ENCODE data around the gene MVD. TPM values are rescaled to one million over a fixed set of nuclear protein-coding genes. Genes with fewer than 3 reads are reported as not detected.

Gene MVD
- total and polyA plus RNA-seq, 2 donors (not counting 1 experiment from before 2014, with no cell fraction given) = 35.9 to 204 TPM

DNA sequence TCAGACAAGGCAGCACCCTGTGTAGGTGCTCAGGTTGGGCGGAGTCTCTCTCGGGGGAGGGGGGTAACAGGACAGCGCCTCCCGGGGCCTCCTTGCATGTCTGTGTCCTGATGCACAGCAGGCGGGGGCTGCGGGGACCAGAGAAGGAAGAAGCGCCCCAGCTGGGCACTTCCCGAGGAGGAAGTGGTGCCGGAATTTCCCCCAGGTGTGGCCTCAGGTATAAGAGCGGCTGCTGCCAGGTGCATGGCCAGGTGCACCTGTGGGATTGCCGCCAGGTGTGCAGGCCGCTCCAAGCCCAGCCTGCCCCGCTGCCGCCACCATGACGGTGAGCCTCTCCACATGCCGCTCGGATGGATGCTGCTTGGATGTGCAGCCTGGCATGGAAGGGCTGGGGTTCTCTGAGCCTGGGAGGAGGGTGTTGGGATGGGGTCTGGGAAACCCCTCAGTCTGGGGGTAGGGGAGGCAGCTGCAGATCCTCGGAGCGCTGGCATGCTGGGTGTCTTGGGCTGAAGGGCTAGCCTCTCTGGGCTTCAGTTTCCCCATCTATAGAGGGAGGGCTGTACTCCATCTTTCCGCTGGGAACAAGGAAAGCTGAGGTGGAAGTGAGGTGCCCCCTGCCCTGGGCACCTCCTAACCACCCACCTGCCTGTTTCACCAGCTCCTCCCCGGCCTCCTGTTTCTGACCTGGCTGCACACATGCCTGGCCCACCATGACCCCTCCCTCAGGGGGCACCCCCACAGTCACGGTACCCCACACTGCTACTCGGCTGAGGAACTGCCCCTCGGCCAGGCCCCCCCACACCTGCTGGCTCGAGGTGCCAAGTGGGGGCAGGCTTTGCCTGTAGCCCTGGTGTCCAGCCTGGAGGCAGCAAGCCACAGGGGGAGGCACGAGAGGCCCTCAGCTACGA lies 24.3 kb downstream of the MVD start, which contains the start of gene IL17C:
IL17C (plus strand) TSS at position 250 of the 908 bp plus-strand sequence; CDS start at position 320, 70 bp downstream.
- Histone ChIP-seq H3K4me1 (ENCODE audit: control insufficient read depth, extremely low read depth, insufficient read depth, low read length) (peaks cover 2% of the 10 kb centered on the region), H2AFZ (ENCODE audit: low read length) (no peak within 1 kb of the TSS), H3K36me3 (ENCODE audit: control insufficient read depth, insufficient read depth, low read length) (no peaks in the 10 kb centered on the region), H3K4me3 (replicated peaks in 1 of 4; ENCODE audit: control extremely low read depth in 1 of 4, insufficient read depth in 1 of 4, low read depth in 3 of 4, low read length in 4 of 4) (no peak within 1 kb of the TSS), H4K20me1 (ENCODE audit: control insufficient read depth, extremely low read depth, insufficient read depth, low read length) (no peaks in the 10 kb centered on the region), H3K27me3 (ENCODE audit: control insufficient read depth, insufficient read depth, low read length) (peaks cover 22% of the 10 kb centered on the region), H3K79me2 (ENCODE audit: control insufficient read depth, insufficient read depth, low read length) (no peaks in the 10 kb centered on the region), H3K9ac (ENCODE audit: insufficient read depth, low read length) (no peak within 1 kb of the TSS), H3K9me3 (ENCODE audit: control insufficient read depth, insufficient read depth, low read depth, low read length) (no peaks in the 10 kb centered on the region), H3K4me2 (ENCODE audit: extremely low read depth, insufficient read depth, low read length) (no peak within 1 kb of the TSS), H3K27ac (ENCODE audit: insufficient read depth, low read length) (no peak within 1 kb of the TSS)
- DNase-seq (ENCODE audit: low read depth in 2 of 2) = no peak
- no peak for TF ChIP-seq EZH2 (IDR thresholded peaks at IDR 0.05; ENCODE audit: low read length, missing control alignments)
- TF ChIP-seq, protein P1, sequence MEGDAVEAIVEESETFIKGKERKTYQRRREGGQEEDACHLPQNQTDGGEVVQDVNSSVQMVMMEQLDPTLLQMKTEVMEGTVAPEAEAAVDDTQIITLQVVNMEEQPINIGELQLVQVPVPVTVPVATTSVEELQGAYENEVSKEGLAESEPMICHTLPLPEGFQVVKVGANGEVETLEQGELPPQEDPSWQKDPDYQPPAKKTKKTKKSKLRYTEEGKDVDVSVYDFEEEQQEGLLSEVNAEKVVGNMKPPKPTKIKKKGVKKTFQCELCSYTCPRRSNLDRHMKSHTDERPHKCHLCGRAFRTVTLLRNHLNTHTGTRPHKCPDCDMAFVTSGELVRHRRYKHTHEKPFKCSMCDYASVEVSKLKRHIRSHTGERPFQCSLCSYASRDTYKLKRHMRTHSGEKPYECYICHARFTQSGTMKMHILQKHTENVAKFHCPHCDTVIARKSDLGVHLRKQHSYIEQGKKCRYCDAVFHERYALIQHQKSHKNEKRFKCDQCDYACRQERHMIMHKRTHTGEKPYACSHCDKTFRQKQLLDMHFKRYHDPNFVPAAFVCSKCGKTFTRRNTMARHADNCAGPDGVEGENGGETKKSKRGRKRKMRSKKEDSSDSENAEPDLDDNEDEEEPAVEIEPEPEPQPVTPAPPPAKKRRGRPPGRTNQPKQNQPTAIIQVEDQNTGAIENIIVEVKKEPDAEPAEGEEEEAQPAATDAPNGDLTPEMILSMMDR (conservative IDR thresholded peaks at IDR 0.05 in 1 of 2, IDR thresholded peaks at IDR 0.05 in 1 of 2; ENCODE audit: low read depth in 1 of 2, low read length in 2 of 2) = no peak

DNA sequence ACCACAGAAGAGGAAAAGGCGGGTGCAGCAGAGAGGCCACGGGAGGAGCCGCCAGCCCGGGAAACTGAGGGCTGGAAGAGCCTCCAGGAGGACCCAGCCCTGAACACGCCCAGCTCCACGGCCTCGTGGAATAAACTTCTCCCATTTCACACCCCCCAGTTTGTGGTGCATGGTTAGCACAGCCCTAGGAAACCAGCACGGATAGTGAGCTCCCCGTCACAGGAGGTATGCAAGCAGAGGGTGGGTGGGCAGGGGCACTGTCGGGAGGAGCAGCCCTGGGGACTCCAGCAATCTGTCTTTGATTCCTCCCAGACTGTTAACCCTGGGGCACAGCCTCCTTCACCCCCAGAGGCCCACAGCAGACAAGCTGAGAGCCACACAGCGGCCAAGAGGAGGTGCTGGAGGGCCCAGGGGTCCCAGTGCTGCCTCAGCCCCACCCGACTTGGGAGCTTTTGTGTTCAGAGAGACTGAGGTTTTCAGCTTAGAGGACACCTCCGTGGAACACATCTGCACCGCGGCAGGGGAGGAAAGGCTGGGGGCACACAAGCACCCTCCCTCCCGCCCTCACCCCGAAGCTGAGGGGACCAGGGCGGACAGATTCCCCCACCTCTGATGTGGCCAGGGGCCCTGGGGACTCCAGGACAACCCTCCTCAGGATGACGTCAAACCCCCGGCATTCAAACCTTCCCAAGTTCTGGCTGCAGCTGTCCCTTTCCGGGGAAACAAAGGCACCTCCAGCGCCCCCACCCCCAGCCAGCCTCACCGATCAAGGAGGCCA lies 26.2 kb downstream of the MVD start:
- H3K79me2 ChIP-seq (ENCODE audit: control insufficient read depth, insufficient read depth, low read length) = no peaks in the 10 kb centered on the region
- no peaks in the 10 kb centered on the region for H3K9me3 ChIP-seq (ENCODE audit: control insufficient read depth, insufficient read depth, low read depth, low read length)
- DNase-seq (ENCODE audit: low read depth in 2 of 2) = no peak
- no peak overlapping the region for H3K4me3 ChIP-seq (replicated peaks in 1 of 4; ENCODE audit: control extremely low read depth in 1 of 4, insufficient read depth in 1 of 4, low read depth in 3 of 4, low read length in 4 of 4)
- no peak overlapping the region for H3K4me2 ChIP-seq (ENCODE audit: extremely low read depth, insufficient read depth, low read length)
- no peaks in the 10 kb centered on the region for H4K20me1 ChIP-seq (ENCODE audit: control insufficient read depth, extremely low read depth, insufficient read depth, low read length)
- TF ChIP-seq, protein P1 (conservative IDR thresholded peaks at IDR 0.05 in 1 of 2, IDR thresholded peaks at IDR 0.05 in 1 of 2; ENCODE audit: low read depth in 1 of 2, low read length in 2 of 2) = no peak
- no peak for TF ChIP-seq EZH2 (IDR thresholded peaks at IDR 0.05; ENCODE audit: low read length, missing control alignments)
- H3K36me3 ChIP-seq (ENCODE audit: control insufficient read depth, insufficient read depth, low read length) = peaks cover 6% of the 10 kb centered on the region
- no peak overlapping the region for H3K9ac ChIP-seq (ENCODE audit: insufficient read depth, low read length)
- peaks cover 2% of the 10 kb centered on the region for H3K4me1 ChIP-seq (ENCODE audit: control insufficient read depth, extremely low read depth, insufficient read depth, low read length)
- no peak overlapping the region for H2AFZ ChIP-seq (ENCODE audit: low read length)
- peaks cover 22% of the 10 kb centered on the region for H3K27me3 ChIP-seq (ENCODE audit: control insufficient read depth, insufficient read depth, low read length)
- H3K27ac ChIP-seq (ENCODE audit: insufficient read depth, low read length) = no peak overlapping the region

Data from fibroblast of lung (primary cell).